Endothelial cell of umbilical vein (primary cell): ENCODE measurements around the gene SEC11C. TPM values are rescaled to one million over a fixed set of nuclear protein-coding genes. Genes with fewer than 3 reads are reported as not detected.

Experiments
- BruUV-seq: library from RNA; stranded (reverse); fragments of 400-500 nt; replicated peaks from 2 replicates; lab custom pipeline; 2021; lab: Mats Ljungman, UMichigan
- CTCF ChIA-PET: fragments of 300-600, 350-600 bp; sonication (Branson Sonifier 250); formaldehyde crosslinking; loops from one replicate; lab custom pipeline; 2021; ENCODE audit warnings: antibody characterized with exemption, inconsistent platforms; lab: Charles Lee
- POLR2A ChIA-PET: fragments of 300-600, 350-600 bp; sonication (Branson Sonifier 250); formaldehyde crosslinking; loops from one replicate; lab custom pipeline; 2021; ENCODE audit warnings: antibody characterized with exemption, inconsistent platforms; lab: Charles Lee
- DNase-seq: peaks from one replicate; pipeline ENCODE4 v3.0.0-alpha.2; 2011; ENCODE audit warnings: low read depth, low spot score
- FAIRE-seq: peaks from 2 replicates; lab custom pipeline; 2011; peaks lifted over from hg19 to GRCh38; lab: Jason Lieb, UNC
- H2AFZ ChIP-seq: 2 replicates; pipeline ENCODE4 v1.6.0; 2012; ENCODE audit warnings: low read depth, low read length, control low read depth, inconsistent platforms
- H3K27ac ChIP-seq: 2 replicates; pipeline ENCODE4 v1.5.1; 2011; ENCODE audit warnings: low read depth, mild to moderate bottlenecking, control low read depth, low read length, moderate library complexity; ENCODE audit not compliant: insufficient read depth
- H3K27me3 ChIP-seq, 2 experiments: 2 replicates each; pipeline versions ENCODE4 v1.6.0 to v1.6.1; 2011; ENCODE audit warnings: low read length in 2 of 2, mixed read lengths in 1 of 2; ENCODE audit not compliant: control insufficient read depth in 2 of 2, insufficient read depth in 2 of 2
- H3K36me3 ChIP-seq, 2 experiments: 2 replicates in 1 of 2; 3 replicates in 1 of 2; pipeline ENCODE4 v1.5.1; 2011; ENCODE audit warnings: low read length in 2 of 2, mild to moderate bottlenecking in 1 of 2, moderate library complexity in 1 of 2; ENCODE audit not compliant: control insufficient read depth in 2 of 2, insufficient read depth in 2 of 2; ENCODE audit errors: extremely low read depth in 1 of 2
- H3K4me1 ChIP-seq: 3 replicates; pipeline ENCODE4 v1.5.1; 2011; ENCODE audit warnings: mild to moderate bottlenecking, low read length; ENCODE audit not compliant: control insufficient read depth, insufficient read depth; ENCODE audit errors: extremely low read depth
- H3K4me2 ChIP-seq: 2 replicates; pipeline ENCODE4 v1.6.1; 2011; ENCODE audit warnings: low read length, control low read depth, mixed read lengths; ENCODE audit not compliant: insufficient read depth
- H3K4me3 ChIP-seq, 3 experiments: fragments of 200-600 bp in 1 of 3; sonication (generic), shearing (Covaris generic) in 1 of 3; replicated peaks in 1 of 3; 2 replicates each; pipeline ENCODE4 v1.5.1; 2011 to 2016; ENCODE audit warnings: control low read depth in 3 of 3, low read length in 3 of 3, mild to moderate bottlenecking in 2 of 3, inconsistent platforms in 1 of 3, low read depth in 1 of 3, moderate library complexity in 1 of 3; ENCODE audit not compliant: insufficient read depth in 1 of 3
- H3K79me2 ChIP-seq: 2 replicates; pipeline ENCODE4 v1.6.0; 2012; ENCODE audit warnings: low read length, inconsistent platforms; ENCODE audit not compliant: control insufficient read depth, insufficient read depth
- H3K9ac ChIP-seq: replicated peaks from 2 replicates; pipeline ENCODE3; 2011; ENCODE audit warnings: low read length, control low read depth; ENCODE audit not compliant: insufficient read depth; ENCODE audit errors: extremely low read depth
- H3K9me1 ChIP-seq: replicated peaks from 3 replicates; pipeline ENCODE4 v1.6.0; 2011; ENCODE audit warnings: mild to moderate bottlenecking, low read length; ENCODE audit not compliant: control insufficient read depth, insufficient read depth; ENCODE audit errors: extremely low read depth
- H3K9me3 ChIP-seq: replicated peaks from 2 replicates; pipeline ENCODE4 v1.5.1; 2012; ENCODE audit warnings: low read length, inconsistent platforms; ENCODE audit not compliant: control insufficient read depth, insufficient read depth
- H4K20me1 ChIP-seq: replicated peaks from 2 replicates; pipeline ENCODE3; 2011; ENCODE audit warnings: mild to moderate bottlenecking, low read length; ENCODE audit not compliant: control insufficient read depth, insufficient read depth; ENCODE audit errors: extremely low read depth
- CTCF ChIP-seq, 2 donors: IDR thresholded peaks; 1 replicate in 1 of 2; 2 replicates in 1 of 2; pipeline ENCODE4 v1.5.1; 2011; ENCODE audit warnings: low read length in 2 of 2, mild to moderate bottlenecking in 2 of 2, moderate library complexity in 2 of 2, control low read depth in 1 of 2, inconsistent platforms in 1 of 2, low read depth in 1 of 2; ENCODE audit not compliant: insufficient read depth in 1 of 2; ENCODE audit errors: extremely low read depth in 1 of 2
- EZH2 ChIP-seq: IDR thresholded peaks from 2 replicates; pipeline ENCODE4 v1.6.1; 2012; ENCODE audit warnings: borderline replicate concordance, low read depth, mild to moderate bottlenecking, moderate library complexity, low read length, inconsistent platforms; ENCODE audit not compliant: severe bottlenecking
- FOS ChIP-seq: IDR thresholded peaks from 2 replicates; pipeline ENCODE4 v1.6.1; 2011; ENCODE audit warnings: mild to moderate bottlenecking, low read length, moderate library complexity, borderline replicate concordance; ENCODE audit not compliant: insufficient read depth
- GATA2 ChIP-seq: IDR thresholded peaks from 2 replicates; pipeline ENCODE4 v1.7.0; 2011; ENCODE audit warnings: low read depth, mild to moderate bottlenecking, moderate library complexity, mixed read lengths, low read length; ENCODE audit not compliant: insufficient read length, insufficient read depth
- JUN ChIP-seq: IDR thresholded peaks from 2 replicates; pipeline ENCODE4 v1.6.1; 2011; ENCODE audit warnings: borderline replicate concordance, low read depth; ENCODE audit not compliant: insufficient read length, insufficient read depth
- MYC ChIP-seq: IDR thresholded peaks from one replicate; pipeline ENCODE4 v1.6.1; 2011; ENCODE audit warnings: mild to moderate bottlenecking, low read depth, low read length
- POLR2A ChIP-seq: IDR thresholded peaks from 2 replicates; pipeline ENCODE4 v1.6.1; 2012; ENCODE audit warnings: low read depth, mild to moderate bottlenecking, control low read depth, low read length
- POLR2AphosphoS5 ChIP-seq: IDR thresholded peaks from 2 replicates; pipeline ENCODE4 v1.6.1; 2012; ENCODE audit warnings: low read depth, mild to moderate bottlenecking, control low read depth, low read length, moderate library complexity; ENCODE audit not compliant: insufficient read depth
- dilution Hi-C: fragments of 300-500 bp; cut with MboI; formaldehyde crosslinking; loops from one replicate; pipeline ENCODE4 v1.15.0; 2019; ENCODE audit warnings: low sequenced_read_pairs; ENCODE audit not compliant: extremely low pct_ligation_motif_present
- intact Hi-C: fragments of 100-400 bp; cut with micrococcal nuclease; formaldehyde crosslinking; loops from one replicate; pipeline ENCODE4 v1.10.0; 2022
- polyA plus RNA-seq, 4 experiments: library from polyadenylated mRNA; depleted of rRNA in 3 of 4; stranded (reverse) in 3 of 4; unstranded in 1 of 4; fragments of >200 nt; gene quantifications; 2 replicates each; pipeline versions ENCODE4 v1.2.1 to v1.2.3, GENCODE V29; 2011 to 2012; ENCODE audit warnings: missing spikeins in 1 of 4
- total RNA-seq: library from RNA; stranded (reverse); gene quantifications from 2 replicates; pipeline ENCODE4 v1.2.3, GENCODE V29; 2021
- TF ChIP-seq, protein P1 (sequence below): IDR thresholded peaks from 2 replicates; pipeline ENCODE4 v1.6.1; 2011; ENCODE audit not compliant: insufficient read depth, insufficient read length

SEC11C gene
- total and polyA plus RNA-seq, 2 donors (not counting 3 experiments of a cell fraction or from before 2014, with no cell fraction given), result 16.3 to 29.8 TPM

DNA sequence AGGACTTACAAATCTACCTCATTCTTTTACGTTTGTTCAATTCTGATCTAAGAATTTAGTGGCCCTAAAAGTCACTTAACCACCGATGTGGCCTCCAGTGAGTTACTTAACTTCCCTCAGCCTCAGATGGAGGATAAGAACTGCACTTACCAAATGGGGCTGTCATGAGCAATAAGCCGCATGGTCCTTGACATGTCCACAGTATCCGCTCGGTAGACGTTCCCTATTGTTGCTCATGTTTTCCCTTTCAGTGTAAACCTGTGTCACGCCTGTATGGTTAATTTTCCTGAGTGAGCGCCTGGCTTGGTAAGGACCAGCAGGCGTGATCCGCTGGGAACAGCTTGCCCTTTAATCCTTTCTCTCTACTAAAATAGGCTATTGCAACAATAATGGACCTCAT is 20.3 kb downstream of the SEC11C start:
- FAIRE-seq (no peak), DNase-seq (no peak)
- Histone ChIP-seq H3K27ac (no peak overlapping the region), H3K79me2 (no peaks in the 10 kb centered on the region), H3K4me1 (no peaks in the 10 kb centered on the region), H3K4me2 (no peak overlapping the region), H3K36me3 (no peaks in the 10 kb centered on the region), H3K4me3 (no peak overlapping the region), H3K27me3 (no peaks in the 10 kb centered on the region), H4K20me1 (no peaks in the 10 kb centered on the region), H3K9ac (no peak overlapping the region), H3K9me1 (no peaks in the 10 kb centered on the region), H2AFZ (no peak overlapping the region), H3K9me3 (no peaks in the 10 kb centered on the region)
- no TSS peak for BruUV-seq
- intact Hi-C loops, result no loop called here
- CTCF ChIA-PET, result no interaction called here
- POLR2A ChIA-PET, result no interaction called here
- TF ChIP-seq EZH2 (no peak), JUN (no peak), GATA2 (no peak), POLR2AphosphoS5 (no peak), MYC (no peak), FOS (no peak), CTCF (IDR thresholded peaks at IDR 0.05; ENCODE audit: extremely low read depth in 1 of 2, insufficient read depth in 1 of 2, low read depth in 1 of 2, low read length in 2 of 2) (no peak), POLR2A (no peak)
- TF ChIP-seq, protein P1, sequence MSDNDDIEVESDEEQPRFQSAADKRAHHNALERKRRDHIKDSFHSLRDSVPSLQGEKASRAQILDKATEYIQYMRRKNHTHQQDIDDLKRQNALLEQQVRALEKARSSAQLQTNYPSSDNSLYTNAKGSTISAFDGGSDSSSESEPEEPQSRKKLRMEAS, result no peak
- dilution Hi-C loops, result no loop called here
